ENCODE measurements around the gene SLC30A2. TPM values are rescaled to one million over a fixed set of nuclear protein-coding genes. Genes with fewer than 3 reads are reported as not detected.
A peak's percentile ranks its signal among the peaks of the same experiment; 100 is the strongest.

Gene SLC30A2
- total and polyA plus RNA-seq, 2 of the 13 experiments (the other 11 are each of a cell fraction or from before 2014, with no cell fraction given): not detected

DNA sequence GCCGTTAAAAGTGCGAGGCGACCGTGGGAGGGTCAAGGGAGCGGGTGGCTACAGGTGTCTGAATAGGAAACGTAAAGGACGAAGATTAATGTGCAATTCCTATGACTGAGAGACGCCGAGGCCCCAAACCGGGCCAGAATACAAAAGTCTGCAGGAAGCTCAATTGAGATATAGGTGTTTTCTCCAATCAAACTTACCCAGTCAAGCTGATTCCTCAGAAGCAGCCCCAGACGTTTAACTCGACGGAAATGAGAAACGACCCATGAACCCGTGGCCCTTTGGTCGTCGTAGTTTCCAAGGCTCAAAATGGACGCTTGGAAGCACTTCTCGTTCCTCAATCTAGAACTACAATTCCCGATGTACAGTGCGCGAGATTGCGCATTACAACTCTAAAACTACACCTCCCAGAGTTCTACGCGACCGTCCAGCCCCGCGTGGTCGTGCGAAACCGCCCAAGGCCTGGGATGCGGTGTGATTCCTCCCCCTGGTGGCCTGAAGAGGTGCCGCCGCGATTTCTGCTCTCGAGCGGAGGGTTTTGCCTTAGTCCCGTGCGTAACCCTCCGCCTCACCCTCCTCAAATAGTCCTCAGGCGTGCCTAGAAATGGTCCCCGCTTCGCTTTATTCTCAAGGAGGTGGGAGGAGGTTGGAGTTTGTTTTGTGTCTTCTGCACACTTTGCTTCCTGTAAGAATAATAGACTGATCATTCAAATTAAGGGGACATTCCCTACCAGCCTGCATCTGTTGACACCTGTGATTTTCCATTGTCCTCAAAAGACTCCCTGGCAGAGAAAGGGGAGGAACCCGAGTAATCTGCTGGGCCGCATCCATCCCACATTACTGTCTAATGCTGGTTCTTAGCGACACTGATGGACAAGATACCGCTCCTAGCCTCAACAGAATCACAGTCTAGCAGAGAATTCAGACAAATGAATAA is 47.8 kb downstream of the SLC30A2 start, which contains the start of gene PAFAH2 (continued):
- TF ChIP-seq, protein P1, sequence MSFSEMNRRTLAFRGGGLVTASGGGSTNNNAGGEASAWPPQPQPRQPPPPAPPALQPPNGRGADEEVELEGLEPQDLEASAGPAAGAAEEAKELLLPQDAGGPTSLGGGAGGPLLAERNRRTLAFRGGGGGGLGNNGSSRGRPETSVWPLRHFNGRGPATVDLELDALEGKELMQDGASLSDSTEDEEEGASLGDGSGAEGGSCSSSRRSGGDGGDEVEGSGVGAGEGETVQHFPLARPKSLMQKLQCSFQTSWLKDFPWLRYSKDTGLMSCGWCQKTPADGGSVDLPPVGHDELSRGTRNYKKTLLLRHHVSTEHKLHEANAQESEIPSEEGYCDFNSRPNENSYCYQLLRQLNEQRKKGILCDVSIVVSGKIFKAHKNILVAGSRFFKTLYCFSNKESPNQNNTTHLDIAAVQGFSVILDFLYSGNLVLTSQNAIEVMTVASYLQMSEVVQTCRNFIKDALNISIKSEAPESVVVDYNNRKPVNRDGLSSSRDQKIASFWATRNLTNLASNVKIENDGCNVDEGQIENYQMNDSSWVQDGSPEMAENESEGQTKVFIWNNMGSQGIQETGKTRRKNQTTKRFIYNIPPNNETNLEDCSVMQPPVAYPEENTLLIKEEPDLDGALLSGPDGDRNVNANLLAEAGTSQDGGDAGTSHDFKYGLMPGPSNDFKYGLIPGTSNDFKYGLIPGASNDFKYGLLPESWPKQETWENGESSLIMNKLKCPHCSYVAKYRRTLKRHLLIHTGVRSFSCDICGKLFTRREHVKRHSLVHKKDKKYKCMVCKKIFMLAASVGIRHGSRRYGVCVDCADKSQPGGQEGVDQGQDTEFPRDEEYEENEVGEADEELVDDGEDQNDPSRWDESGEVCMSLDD (CRISPR knock-in tag; IDR thresholded peaks at IDR 0.05; ENCODE audit: borderline replicate concordance): peak; percentile 60; the same call in 1 of the 2 replicates
- TF ChIP-seq ZNF44 (CRISPR knock-in tag; IDR thresholded peaks at IDR 0.05) (no peak), ADNP (CRISPR knock-in tag; IDR thresholded peaks at IDR 0.05) (no peak), RAD21 (CRISPR knock-in tag; IDR thresholded peaks at IDR 0.05) (peak; percentile 98), NFYB (CRISPR knock-in tag; IDR thresholded peaks at IDR 0.05) (peak; percentile 52), HDAC2 (CRISPR knock-in tag; IDR thresholded peaks at IDR 0.05) (peak; percentile 88), ZNF775 (CRISPR knock-in tag; IDR thresholded peaks at IDR 0.05; ENCODE audit: borderline replicate concordance) (peak; percentile 48; the same call in 1 of the 2 replicates), EED (CRISPR knock-in tag; IDR thresholded peaks at IDR 0.05) (no peak), ARNT2 (CRISPR knock-in tag; IDR thresholded peaks at IDR 0.05; ENCODE audit: low read depth) (peak; percentile 70; the same call in 1 of the 2 replicates)
- TF ChIP-seq, protein P2, sequence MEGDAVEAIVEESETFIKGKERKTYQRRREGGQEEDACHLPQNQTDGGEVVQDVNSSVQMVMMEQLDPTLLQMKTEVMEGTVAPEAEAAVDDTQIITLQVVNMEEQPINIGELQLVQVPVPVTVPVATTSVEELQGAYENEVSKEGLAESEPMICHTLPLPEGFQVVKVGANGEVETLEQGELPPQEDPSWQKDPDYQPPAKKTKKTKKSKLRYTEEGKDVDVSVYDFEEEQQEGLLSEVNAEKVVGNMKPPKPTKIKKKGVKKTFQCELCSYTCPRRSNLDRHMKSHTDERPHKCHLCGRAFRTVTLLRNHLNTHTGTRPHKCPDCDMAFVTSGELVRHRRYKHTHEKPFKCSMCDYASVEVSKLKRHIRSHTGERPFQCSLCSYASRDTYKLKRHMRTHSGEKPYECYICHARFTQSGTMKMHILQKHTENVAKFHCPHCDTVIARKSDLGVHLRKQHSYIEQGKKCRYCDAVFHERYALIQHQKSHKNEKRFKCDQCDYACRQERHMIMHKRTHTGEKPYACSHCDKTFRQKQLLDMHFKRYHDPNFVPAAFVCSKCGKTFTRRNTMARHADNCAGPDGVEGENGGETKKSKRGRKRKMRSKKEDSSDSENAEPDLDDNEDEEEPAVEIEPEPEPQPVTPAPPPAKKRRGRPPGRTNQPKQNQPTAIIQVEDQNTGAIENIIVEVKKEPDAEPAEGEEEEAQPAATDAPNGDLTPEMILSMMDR (CRISPR knock-in tag; IDR thresholded peaks at IDR 0.05): peak; percentile 100
- TF ChIP-seq, protein P3, sequence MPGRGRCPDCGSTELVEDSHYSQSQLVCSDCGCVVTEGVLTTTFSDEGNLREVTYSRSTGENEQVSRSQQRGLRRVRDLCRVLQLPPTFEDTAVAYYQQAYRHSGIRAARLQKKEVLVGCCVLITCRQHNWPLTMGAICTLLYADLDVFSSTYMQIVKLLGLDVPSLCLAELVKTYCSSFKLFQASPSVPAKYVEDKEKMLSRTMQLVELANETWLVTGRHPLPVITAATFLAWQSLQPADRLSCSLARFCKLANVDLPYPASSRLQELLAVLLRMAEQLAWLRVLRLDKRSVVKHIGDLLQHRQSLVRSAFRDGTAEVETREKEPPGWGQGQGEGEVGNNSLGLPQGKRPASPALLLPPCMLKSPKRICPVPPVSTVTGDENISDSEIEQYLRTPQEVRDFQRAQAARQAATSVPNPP (CRISPR knock-in tag; IDR thresholded peaks at IDR 0.05): peak; percentile 78
- TF ChIP-seq, protein P4, sequence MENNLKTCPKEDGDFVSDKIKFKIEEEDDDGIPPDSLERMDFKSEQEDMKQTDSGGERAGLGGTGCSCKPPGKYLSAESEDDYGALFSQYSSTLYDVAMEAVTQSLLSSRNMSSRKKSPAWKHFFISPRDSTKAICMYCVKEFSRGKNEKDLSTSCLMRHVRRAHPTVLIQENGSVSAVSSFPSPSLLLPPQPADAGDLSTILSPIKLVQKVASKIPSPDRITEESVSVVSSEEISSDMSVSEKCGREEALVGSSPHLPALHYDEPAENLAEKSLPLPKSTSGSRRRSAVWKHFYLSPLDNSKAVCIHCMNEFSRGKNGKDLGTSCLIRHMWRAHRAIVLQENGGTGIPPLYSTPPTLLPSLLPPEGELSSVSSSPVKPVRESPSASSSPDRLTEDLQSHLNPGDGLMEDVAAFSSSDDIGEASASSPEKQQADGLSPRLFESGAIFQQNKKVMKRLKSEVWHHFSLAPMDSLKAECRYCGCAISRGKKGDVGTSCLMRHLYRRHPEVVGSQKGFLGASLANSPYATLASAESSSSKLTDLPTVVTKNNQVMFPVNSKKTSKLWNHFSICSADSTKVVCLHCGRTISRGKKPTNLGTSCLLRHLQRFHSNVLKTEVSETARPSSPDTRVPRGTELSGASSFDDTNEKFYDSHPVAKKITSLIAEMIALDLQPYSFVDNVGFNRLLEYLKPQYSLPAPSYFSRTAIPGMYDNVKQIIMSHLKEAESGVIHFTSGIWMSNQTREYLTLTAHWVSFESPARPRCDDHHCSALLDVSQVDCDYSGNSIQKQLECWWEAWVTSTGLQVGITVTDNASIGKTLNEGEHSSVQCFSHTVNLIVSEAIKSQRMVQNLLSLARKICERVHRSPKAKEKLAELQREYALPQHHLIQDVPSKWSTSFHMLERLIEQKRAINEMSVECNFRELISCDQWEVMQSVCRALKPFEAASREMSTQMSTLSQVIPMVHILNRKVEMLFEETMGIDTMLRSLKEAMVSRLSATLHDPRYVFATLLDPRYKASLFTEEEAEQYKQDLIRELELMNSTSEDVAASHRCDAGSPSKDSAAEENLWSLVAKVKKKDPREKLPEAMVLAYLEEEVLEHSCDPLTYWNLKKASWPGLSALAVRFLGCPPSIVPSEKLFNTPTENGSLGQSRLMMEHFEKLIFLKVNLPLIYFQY (CRISPR knock-in tag; IDR thresholded peaks at IDR 0.05; ENCODE audit: borderline replicate concordance): no peak
- TF ChIP-seq, protein P5, sequence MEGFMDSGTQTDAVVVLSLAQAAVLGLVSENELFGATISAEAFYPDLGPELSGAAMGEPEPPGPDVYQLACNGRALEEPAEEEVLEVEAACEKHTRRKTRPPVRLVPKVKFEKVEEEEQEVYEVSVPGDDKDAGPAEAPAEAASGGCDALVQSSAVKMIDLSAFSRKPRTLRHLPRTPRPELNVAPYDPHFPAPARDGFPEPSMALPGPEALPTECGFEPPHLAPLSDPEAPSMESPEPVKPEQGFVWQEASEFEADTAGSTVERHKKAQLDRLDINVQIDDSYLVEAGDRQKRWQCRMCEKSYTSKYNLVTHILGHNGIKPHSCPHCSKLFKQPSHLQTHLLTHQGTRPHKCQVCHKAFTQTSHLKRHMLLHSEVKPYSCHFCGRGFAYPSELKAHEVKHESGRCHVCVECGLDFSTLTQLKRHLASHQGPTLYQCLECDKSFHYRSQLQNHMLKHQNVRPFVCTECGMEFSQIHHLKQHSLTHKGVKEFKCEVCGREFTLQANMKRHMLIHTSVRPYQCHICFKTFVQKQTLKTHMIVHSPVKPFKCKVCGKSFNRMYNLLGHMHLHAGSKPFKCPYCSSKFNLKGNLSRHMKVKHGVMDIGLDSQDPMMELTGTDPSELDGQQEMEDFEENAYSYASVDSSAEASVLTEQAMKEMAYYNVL (CRISPR knock-in tag; IDR thresholded peaks at IDR 0.05; ENCODE audit: borderline replicate concordance): peak; percentile 84; the same call in 1 of the 2 replicates
- TF ChIP-seq, protein P6, sequence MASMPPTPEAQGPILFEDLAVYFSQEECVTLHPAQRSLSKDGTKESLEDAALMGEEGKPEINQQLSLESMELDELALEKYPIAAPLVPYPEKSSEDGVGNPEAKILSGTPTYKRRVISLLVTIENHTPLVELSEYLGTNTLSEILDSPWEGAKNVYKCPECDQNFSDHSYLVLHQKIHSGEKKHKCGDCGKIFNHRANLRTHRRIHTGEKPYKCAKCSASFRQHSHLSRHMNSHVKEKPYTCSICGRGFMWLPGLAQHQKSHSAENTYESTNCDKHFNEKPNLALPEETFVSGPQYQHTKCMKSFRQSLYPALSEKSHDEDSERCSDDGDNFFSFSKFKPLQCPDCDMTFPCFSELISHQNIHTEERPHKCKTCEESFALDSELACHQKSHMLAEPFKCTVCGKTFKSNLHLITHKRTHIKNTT (CRISPR knock-in tag; IDR thresholded peaks at IDR 0.05): 0 out of 2 replicates have a peak, but pooled peaks have one; percentile 24
